Measurements from ENCODE around the gene MEF2D.

The MEF2D gene

DNA sequence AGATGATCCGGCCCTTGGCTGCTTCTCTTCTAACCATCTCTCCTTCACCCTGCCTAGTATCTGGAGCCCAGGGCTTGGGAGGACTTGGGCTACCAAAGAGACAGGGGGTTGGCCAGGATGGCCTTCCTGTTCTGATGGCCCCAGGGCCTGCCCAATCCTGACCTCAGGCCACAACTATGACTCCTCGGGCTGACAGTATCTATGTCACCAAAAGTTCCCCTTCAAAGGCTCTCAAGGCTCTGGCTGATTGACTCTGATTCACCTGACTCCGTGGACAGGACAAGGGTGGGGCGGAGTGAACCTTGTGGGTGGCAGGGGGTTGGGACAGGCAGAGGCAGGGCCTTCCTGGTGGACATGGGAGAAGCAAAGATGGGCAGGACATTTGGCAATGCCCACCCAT is 12.7 kb downstream of the MEF2D start:
- no peak for DNase-seq (ENCODE audit: low spot score)

GRCh38 chr1:156486421-156487344 is 13.9 kb downstream of the MEF2D start:
- peak; percentile 83 for DNase-seq (ENCODE audit: low spot score)

DNA sequence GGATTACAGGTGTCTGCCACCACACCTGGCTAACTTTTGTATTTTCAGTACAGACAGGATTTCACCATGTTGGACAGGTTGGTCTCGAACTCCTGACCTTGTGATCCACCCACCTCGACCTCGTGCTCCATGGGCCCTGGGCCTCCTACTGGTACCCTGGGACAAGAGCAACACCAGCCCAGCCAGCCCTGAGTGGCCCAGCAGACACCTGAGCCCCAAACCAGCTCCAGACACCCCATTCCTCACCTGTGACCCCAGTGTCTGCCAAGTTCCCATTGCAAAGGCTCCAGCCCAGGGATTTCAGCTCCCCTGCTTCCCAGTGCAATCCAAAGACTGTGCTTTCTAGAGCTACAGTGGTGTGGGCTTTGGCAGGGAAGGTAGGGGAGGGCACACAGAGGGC is 14.6 kb downstream of the MEF2D start:
- DNase-seq (ENCODE audit: low spot score), result no peak

DNA sequence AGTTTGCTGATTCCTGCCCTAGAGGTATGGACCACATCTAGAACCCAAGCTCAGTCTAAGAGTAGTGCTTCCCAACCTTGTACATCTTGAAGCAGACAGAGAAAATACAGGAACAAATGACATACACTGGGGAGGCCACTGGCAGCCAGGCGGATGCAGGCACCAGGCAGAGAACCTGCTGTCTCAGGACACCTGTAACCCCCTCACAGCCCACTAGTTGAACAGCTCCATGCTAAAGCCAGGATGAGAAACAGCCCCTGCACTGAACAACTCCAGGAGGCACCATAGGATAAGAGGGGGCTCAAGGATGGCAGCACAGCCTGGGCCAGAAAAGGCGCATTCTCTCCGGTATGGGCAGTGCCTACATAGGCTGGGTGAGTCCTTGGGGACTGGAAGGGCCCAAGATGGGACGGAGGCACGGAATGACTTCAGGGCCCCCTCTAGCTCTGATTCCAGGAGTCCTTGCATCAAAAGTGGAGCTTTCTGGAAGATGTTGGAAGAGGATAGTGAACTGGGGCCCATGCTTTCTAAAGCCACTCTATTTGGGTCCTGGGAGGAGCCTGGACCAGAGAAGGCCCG is 16.0 kb downstream of the MEF2D start:
- no peak for DNase-seq (ENCODE audit: low spot score)

GRCh38 chr1:156483397-156483796 is 17.2 kb downstream of the MEF2D start:
- no peak for DNase-seq (ENCODE audit: low spot score)

- no peak for DNase-seq (ENCODE audit: low spot score)
Measured at GRCh38 chr1:156482276-156482675, 18.3 kb downstream of the MEF2D start.

- DNase-seq (ENCODE audit: low spot score), result no peak
Measured at GRCh38 chr1:156481527-156481926, 19.0 kb downstream of the MEF2D start.

GRCh38 chr1:156480411-156481192 is 20.0 kb downstream of the MEF2D start:
- peak; percentile 79 for DNase-seq (ENCODE audit: low spot score)

DNA sequence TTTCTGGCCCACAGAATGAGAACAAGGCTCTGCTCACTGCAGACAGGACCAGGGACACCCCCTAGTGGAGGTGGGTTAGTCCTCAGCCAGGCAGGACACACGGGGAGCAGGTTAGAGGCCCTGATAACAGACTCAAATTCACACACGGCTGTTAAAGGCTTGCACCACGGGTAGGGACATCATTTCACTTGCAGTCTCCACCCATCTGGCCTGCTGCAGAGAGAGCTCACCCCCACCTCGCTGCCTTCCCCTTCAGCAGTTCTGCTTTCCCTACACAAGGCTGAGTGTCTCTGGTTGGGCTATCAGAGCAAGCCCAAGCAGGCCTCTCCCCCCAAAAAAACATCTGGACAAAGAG is 20.6 kb downstream of the MEF2D start:
- DNase-seq (ENCODE audit: low spot score), result no peak

- DNase-seq (ENCODE audit: low spot score), result no peak
Measured at GRCh38 chr1:156479093-156480015, 21.2 kb downstream of the MEF2D start.

GRCh38 chr1:156478250-156478627 is 22.3 kb downstream of the MEF2D start:
- no peak for DNase-seq (ENCODE audit: low spot score)

DNA sequence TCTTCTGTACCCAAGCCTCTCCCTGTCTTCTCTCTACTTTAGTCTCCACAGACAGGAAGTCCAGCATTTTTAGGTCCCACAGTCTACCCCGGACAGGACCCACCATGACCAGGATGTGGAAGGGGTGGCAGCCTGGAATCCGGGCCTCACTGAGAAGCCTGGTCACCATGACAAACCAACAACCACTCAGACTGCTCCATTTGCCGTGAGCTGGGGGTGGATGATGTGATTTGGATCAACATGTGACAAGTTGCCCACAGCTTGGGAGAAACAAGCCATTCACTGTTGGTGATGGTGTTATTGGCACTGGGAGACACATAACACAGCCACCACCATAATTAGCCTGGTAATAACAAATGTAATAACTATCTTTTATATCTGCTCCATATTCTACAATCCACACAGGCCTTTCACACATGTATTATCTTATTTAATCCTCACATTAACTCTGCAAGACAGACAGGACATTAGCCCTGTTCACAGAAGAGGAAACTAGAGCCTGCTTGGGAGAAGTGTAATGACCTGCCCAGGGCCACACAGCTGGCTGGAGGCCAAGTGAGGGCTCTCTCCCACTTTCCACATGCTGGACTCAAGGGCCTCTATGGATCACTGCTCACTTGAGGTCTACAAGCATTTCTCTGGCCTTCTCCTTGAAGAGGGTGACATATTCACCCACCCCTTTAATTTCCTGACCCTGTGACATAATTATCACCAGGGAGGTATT is 22.9 kb downstream of the MEF2D start:
- DNase-seq (ENCODE audit: low spot score), result peak; percentile 80

GRCh38 chr1:156476501-156477298 is 23.9 kb downstream of the MEF2D start:
- no peak for DNase-seq (ENCODE audit: low spot score)

- peak; percentile 88 for DNase-seq (ENCODE audit: low spot score)
Measured at GRCh38 chr1:156475568-156476500, 24.7 kb downstream of the MEF2D start.

DNA sequence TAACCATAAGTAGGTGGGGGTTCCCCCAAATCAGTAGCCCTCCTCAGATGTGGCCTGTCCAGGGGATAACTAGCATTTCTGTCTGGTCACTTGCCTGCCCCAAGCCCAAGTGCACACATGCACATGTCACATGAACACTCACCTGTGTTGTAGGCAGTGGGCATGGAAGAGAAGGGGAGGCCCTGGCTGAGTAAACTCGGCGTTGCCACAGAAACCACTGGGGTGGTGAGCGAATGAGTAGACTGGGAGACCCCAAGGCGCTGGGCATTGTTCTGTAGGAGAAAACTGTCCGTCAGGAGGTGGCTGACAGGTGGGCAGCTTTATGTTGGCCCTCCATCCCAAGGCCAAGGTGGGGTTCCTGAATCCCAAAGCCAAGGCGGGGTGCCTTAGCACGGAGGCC is 25.6 kb downstream of the MEF2D start:
- no peak for DNase-seq (ENCODE audit: low spot score)

- no peak for DNase-seq (ENCODE audit: low spot score)
Measured at GRCh38 chr1:156471496-156472490, 28.8 kb downstream of the MEF2D start.

GRCh38 chr1:156470473-156470872 is 30.1 kb downstream of the MEF2D start:
- no peak for DNase-seq (ENCODE audit: low spot score)
